Testis (tissue), 3 donors: ENCODE measurements around the gene PODNL1. TPM values are rescaled to one million over a fixed set of nuclear protein-coding genes. Genes with fewer than 3 reads are reported as not detected.

Experiments
- DNase-seq: peaks from one replicate; pipeline ENCODE4 v3.0.0-alpha.2; 2019
- H3K27ac ChIP-seq, 2 donors: fragments of 200-600 bp; sonication (generic); one replicate each; pipeline ENCODE4 v1.5.1; 2019
- H3K27me3 ChIP-seq: fragments of 200-600 bp; sonication (generic); one replicate; pipeline ENCODE4 v1.5.1; 2019
- H3K36me3 ChIP-seq: fragments of 200-600 bp; sonication (generic); one replicate; pipeline ENCODE4 v1.5.1; 2017; ENCODE audit warnings: low read depth; ENCODE audit errors: missing control alignments
- H3K4me1 ChIP-seq: fragments of 200-600 bp; sonication (generic); one replicate; pipeline ENCODE4 v1.5.1; 2019
- H3K4me3 ChIP-seq, 2 donors: fragments of 200-600 bp; sonication (generic); one replicate each; pipeline ENCODE4 v1.5.1; 2017 to 2019
- H3K9me3 ChIP-seq: fragments of 200-600 bp; sonication (generic); one replicate; pipeline ENCODE4 v1.5.1; 2017
- CTCF ChIP-seq, 3 experiments: fragments of 450-650 bp in 2 of 3; fragments of 200-600 bp in 1 of 3; sonication (generic) in 1 of 3; IDR thresholded peaks; one replicate each; pipeline ENCODE4 v1.5.1; 2016 to 2019; ENCODE audit warnings: antibody characterized with exemption in 3 of 3, mild to moderate bottlenecking in 2 of 3, moderate library complexity in 1 of 3
- POLR2A ChIP-seq: fragments of 450-650 bp; IDR thresholded peaks from one replicate; pipeline ENCODE4 v1.6.1; 2017; ENCODE audit warnings: antibody characterized with exemption, mild to moderate bottlenecking, moderate library complexity
- WGBS, 2 donors: methylation state at CpG; one replicate each; pipeline ENCODE4 v1.1.5; 2018; 5-methylcytosine and 5-hydroxymethylcytosine counted together
- intact Hi-C: fragments of 100-400 bp; cut with DNase I; formaldehyde crosslinking; loops from one replicate; pipeline ENCODE4 v1.15.1; 2023; ENCODE audit warnings: low total_unique reads
- polyA plus RNA-seq: library from polyadenylated mRNA; stranded (reverse); fragments of 350-450 nt; fragmentation: Illumina TruSeq; extraction: RNeasy Lipid Tissue Mini Kit (QIAGEN cat#74804); gene quantifications from one replicate; pipeline ENCODE4 v1.2.3, GENCODE V29; 2014; ENCODE audit warnings: low read depth, low replicate concordance; ENCODE audit not compliant: insufficient read depth
- total RNA-seq, 2 donors: library from RNA; depleted of rRNA; stranded (reverse); fragments of >200 nt; gene quantifications; one replicate each; pipeline ENCODE4 v1.2.3, GENCODE V29; 2016

Gene PODNL1
- total and polyA plus RNA-seq, 3 donors from 2014 or later = 5.8 to 14.6 (median 12.6) TPM

DNA sequence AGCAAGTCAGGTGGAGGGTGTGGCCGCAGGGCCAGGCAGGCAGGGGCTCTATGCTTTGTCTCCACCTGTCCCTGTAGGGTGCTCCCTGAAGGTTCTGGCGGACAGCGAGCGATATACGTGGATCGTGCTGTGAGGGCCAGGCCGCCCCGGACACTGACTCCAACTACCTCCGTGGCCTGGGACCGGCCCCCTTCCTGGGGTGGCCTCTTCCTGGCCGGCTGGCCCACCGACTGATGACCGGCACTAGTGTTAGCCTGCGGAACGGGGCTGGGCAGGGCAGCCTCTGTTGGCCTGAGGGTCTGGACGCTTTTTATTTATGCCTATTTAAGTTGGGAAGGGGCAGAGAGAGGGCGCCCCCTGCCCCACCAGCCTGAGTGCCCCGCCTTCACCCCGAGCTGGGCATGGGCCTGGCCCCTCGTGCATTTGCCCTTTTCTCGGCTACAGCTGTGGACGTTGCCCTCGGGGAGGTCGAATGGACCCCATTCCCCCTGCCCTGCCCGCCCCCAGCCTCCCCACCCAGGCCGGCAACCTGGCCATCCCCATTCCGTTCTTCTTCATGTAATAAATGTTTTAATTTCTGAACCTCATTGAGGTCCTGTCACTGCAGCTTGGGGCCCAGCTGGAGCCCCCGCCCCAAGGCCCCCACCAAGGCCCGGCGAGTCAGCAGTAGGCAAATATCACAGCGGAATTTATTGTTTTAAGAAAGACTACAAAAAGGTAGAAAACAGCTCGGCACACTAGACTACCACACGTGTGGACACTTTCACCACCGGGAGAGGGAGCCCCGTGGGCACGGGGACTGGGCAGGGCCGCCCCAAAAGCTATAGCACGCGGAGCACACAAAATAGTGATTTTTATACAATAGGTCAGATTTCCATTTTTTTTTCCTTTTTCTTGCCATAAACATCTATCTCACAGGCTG lies 22.9 kb upstream of the PODNL1 start:
- H3K27me3 ChIP-seq = no peaks in the 10 kb centered on the region
- TF ChIP-seq CTCF (IDR thresholded peaks at IDR 0.05) (no peak), POLR2A (no peak)
- no peaks in the 10 kb centered on the region for H3K9me3 ChIP-seq
- H3K4me1 ChIP-seq = peaks cover 3% of the 10 kb centered on the region
- no peak overlapping the region for H3K27ac ChIP-seq
- H3K4me3 ChIP-seq = no peak overlapping the region
- 80 to 88% methylated on average over 26 to 39 of the region's 39 CpGs for WGBS, 2 donors
- H3K36me3 ChIP-seq = no peaks in the 10 kb centered on the region
- intact Hi-C loops = no loop called here
- no peak for DNase-seq

DNA sequence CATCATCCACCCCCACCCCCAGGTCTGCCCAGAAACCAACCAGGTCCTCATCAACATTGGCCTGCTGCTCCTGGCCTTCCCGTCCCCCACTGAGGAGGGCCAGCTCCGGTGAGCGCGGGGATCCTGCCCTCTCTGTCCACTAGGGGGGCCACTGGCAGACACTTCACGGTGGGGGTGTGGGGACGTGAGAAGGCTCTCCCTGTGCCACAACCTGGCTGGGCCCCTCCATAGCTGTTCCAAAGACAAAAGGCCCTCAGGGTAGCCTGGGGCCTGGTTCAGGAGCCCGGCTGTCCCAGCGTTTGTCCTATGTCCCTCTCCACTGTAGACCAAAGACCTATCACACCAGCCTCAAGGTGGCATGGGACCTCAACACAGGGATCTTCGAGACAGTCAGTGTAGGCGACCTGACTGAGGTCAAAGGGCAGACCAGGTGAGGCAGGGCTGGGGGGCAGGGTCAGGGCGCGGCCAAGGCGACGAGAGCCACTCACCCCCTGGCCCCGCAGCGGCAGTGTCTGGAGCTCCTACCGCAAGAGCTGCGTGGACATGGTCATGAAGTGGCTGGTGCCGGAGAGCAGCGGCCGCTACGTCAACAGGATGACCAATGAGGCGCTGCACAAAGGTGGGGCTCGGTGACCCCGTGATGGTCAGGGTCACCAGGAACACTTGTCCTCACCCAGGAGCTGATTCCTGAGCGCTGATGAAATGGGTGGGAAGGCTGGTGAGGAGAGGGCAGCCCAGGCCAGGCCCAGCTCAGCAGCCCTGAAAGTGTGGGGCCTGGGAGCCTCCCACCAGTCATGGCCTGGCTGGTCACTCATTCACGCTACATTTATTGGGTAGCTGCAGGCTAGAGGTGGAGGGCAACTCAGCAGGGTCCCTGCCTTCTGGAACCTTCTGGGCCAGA lies 22.0 kb upstream of the PODNL1 start:
- WGBS, 2 donors = 92 to 100% methylated on average over 6 to 27 of the region's 27 CpGs
- H3K9me3 ChIP-seq = no peaks in the 10 kb centered on the region
- H3K36me3 ChIP-seq = no peaks in the 10 kb centered on the region
- intact Hi-C loops = no loop called here
- H3K27ac ChIP-seq = no peak overlapping the region
- DNase-seq = no peak
- H3K4me1 ChIP-seq = peaks cover 3% of the 10 kb centered on the region
- H3K27me3 ChIP-seq = no peaks in the 10 kb centered on the region
- TF ChIP-seq POLR2A (no peak), CTCF (IDR thresholded peaks at IDR 0.05) (peak in 1 of 3 experiments; percentile 9)
- no peak overlapping the region for H3K4me3 ChIP-seq

GRCh38 chr19:13959141-13959961 lies 21.1 kb upstream of the PODNL1 start:
- no peak overlapping the region for H3K4me3 ChIP-seq
- intact Hi-C loops = no loop called here
- DNase-seq = no peak
- no peaks in the 10 kb centered on the region for H3K27me3 ChIP-seq
- 90 to 95% methylated on average over 4 to 38 of the region's 41 CpGs for WGBS, 2 donors
- H3K27ac ChIP-seq = no peak overlapping the region
- H3K36me3 ChIP-seq = no peaks in the 10 kb centered on the region
- no peaks in the 10 kb centered on the region for H3K9me3 ChIP-seq
- no peak for TF ChIP-seq POLR2A
- TF ChIP-seq CTCF (IDR thresholded peaks at IDR 0.05) = no peak
- H3K4me1 ChIP-seq = peaks cover 3% of the 10 kb centered on the region

- H3K27me3 ChIP-seq = no peaks in the 10 kb centered on the region
- TF ChIP-seq CTCF (IDR thresholded peaks at IDR 0.05) = no peak
- no peaks in the 10 kb centered on the region for H3K9me3 ChIP-seq
- intact Hi-C loops = no loop called here
- H3K4me3 ChIP-seq = no peak overlapping the region
- WGBS, 2 donors = 60 to 78% methylated on average over 3 to 12 of the region's 12 CpGs
- DNase-seq = peak; percentile 27
- H3K27ac ChIP-seq = no peak overlapping the region
- no peaks in the 10 kb centered on the region for H3K36me3 ChIP-seq
- H3K4me1 ChIP-seq = peaks cover 11% of the 10 kb centered on the region
These were observed 19.8 kb upstream of the PODNL1 start for GRCh38 chr19:13958043-13958442.
